ENCODE measurements around the gene MIGA1. TPM values are rescaled to one million over a fixed set of nuclear protein-coding genes. Genes with fewer than 3 reads are reported as not detected.

Gene MIGA1
- total and polyA plus RNA-seq, 5 experiments from 2014 or later: 7.1 to 22.2 (median 11.8) TPM

- Mint-ChIP-seq H3K4me1 (peaks cover 4 to 15% (median 8%) of the 10 kb centered on the region in 4 donors), H3K9me3 (peaks cover 4 to 27% (median 23%) of the 10 kb centered on the region in 9 donors), H3K27me3 (no peaks in the 10 kb centered on the region), H3K27ac (no peak overlapping the region), H3K36me3 (peaks cover 35 to 89% (median 46%) of the 10 kb centered on the region in 3 donors), H3K4me3 (no peak overlapping the region)
- ATAC-seq: no peak
- DNase-seq: no peak
- POLR2A ChIA-PET: no interaction called here
These were observed 79.8 kb downstream of the MIGA1 start for GRCh38 chr1:77859248-77859647.

GRCh38 chr1:77866296-77866695 lies 86.8 kb downstream of the MIGA1 start:
- Mint-ChIP-seq H3K4me1 (peaks cover 0 to 3% (median under 1%) of the 10 kb centered on the region in 4 donors), H3K27ac (peak overlapping the region in 1 of 10 donors; percentile 31), H3K4me3 (no peak overlapping the region), H3K36me3 (peaks cover 13 to 75% (median 32%) of the 10 kb centered on the region in 3 donors), H3K9me3 (no peaks in the 10 kb centered on the region), H3K27me3 (no peaks in the 10 kb centered on the region)
- no peak for DNase-seq
- POLR2A ChIA-PET: no interaction called here
- ATAC-seq: no peak

- no peaks in the 10 kb centered on the region for H3K9me3 Mint-ChIP-seq
- no peaks in the 10 kb centered on the region for H3K27me3 Mint-ChIP-seq
- POLR2A ChIA-PET: no interaction called here
- ATAC-seq: no peak
- DNase-seq: no peak
- no peak overlapping the region for H3K4me3 Mint-ChIP-seq
- H3K4me1 Mint-ChIP-seq: no peaks in the 10 kb centered on the region
- no peak overlapping the region for H3K27ac Mint-ChIP-seq
- H3K36me3 Mint-ChIP-seq: peaks cover 6 to 56% (median 34%) of the 10 kb centered on the region in 3 donors
These were observed 93.2 kb downstream of the MIGA1 start for GRCh38 chr1:77872645-77873044.

GRCh38 chr1:77873461-77873860 lies 94.0 kb downstream of the MIGA1 start:
- Mint-ChIP-seq H3K27ac (no peak overlapping the region), H3K27me3 (no peaks in the 10 kb centered on the region), H3K4me3 (no peak overlapping the region), H3K4me1 (no peaks in the 10 kb centered on the region), H3K36me3 (peaks cover 4 to 54% (median 28%) of the 10 kb centered on the region in 3 donors), H3K9me3 (no peaks in the 10 kb centered on the region)
- no peak for DNase-seq
- POLR2A ChIA-PET: no interaction called here
- ATAC-seq: no peak

GRCh38 chr1:77874804-77875445 lies 95.5 kb downstream of the MIGA1 start:
- POLR2A ChIA-PET: no interaction called here
- H3K4me1 Mint-ChIP-seq: no peaks in the 10 kb centered on the region
- no peaks in the 10 kb centered on the region for H3K9me3 Mint-ChIP-seq
- peaks cover 0 to 50% (median 26%) of the 10 kb centered on the region in 3 donors for H3K36me3 Mint-ChIP-seq
- ATAC-seq: no peak
- H3K27ac Mint-ChIP-seq: no peak overlapping the region
- no peaks in the 10 kb centered on the region for H3K27me3 Mint-ChIP-seq
- no peak for DNase-seq
- no peak overlapping the region for H3K4me3 Mint-ChIP-seq

GRCh38 chr1:77876884-77877283 lies 97.4 kb downstream of the MIGA1 start:
- H3K4me1 Mint-ChIP-seq: peaks cover 4 to 11% (median 10%) of the 10 kb centered on the region in 4 donors
- H3K9me3 Mint-ChIP-seq: no peaks in the 10 kb centered on the region
- POLR2A ChIA-PET: no interaction called here
- no peak for DNase-seq
- H3K27ac Mint-ChIP-seq: no peak overlapping the region
- no peaks in the 10 kb centered on the region for H3K27me3 Mint-ChIP-seq
- ATAC-seq: no peak
- H3K36me3 Mint-ChIP-seq: peaks cover 0 to 49% (median 24%) of the 10 kb centered on the region in 3 donors
- no peak overlapping the region for H3K4me3 Mint-ChIP-seq

GRCh38 chr1:77881061-77881460 lies 101.6 kb downstream of the MIGA1 start:
- Mint-ChIP-seq H3K9me3 (no peaks in the 10 kb centered on the region), H3K4me3 (peak overlapping the region in 6 of 10 donors; percentile 0 to 37 (median 6))

GRCh38 chr1:77882411-77882810 lies 103.0 kb downstream of the MIGA1 start:
- no peak overlapping the region for H3K4me3 Mint-ChIP-seq
- POLR2A ChIA-PET: interaction anchor here (0.7 kb wide), 1 partner anchor 21 kb away, joined by 6 read pairs; no protein-coding TSS in a partner anchor
- DNase-seq: no peak
- ATAC-seq: peak in 1 of 2 donors; percentile 46
- peaks cover 6 to 16% (median 11%) of the 10 kb centered on the region in 3 donors for H3K36me3 Mint-ChIP-seq
- H3K27me3 Mint-ChIP-seq: peaks cover 4 to 12% (median 10%) of the 10 kb centered on the region in 5 donors
- H3K9me3 Mint-ChIP-seq: peaks cover 0 to 4% (median 0%) of the 10 kb centered on the region in 9 donors
- H3K27ac Mint-ChIP-seq: peak overlapping the region in 1 of 10 donors; percentile 31
- H3K4me1 Mint-ChIP-seq: peaks cover 8 to 12% (median 11%) of the 10 kb centered on the region in 4 donors

More at GRCh38 chr1:77881061-77881460, 101.6 kb downstream of the MIGA1 start:
- H3K27ac Mint-ChIP-seq: peak overlapping the region in 7 of 10 donors; percentile 1 to 80 (median 23)
- peaks cover 8 to 11% (median 10%) of the 10 kb centered on the region in 4 donors for H3K4me1 Mint-ChIP-seq
- POLR2A ChIA-PET: no interaction called here
- DNase-seq (peak in 2 of 10 donors; percentile 36 to 46), ATAC-seq (peak; percentile 41 to 72)
- H3K36me3 Mint-ChIP-seq: peaks cover 2 to 20% (median 6%) of the 10 kb centered on the region in 3 donors
- H3K27me3 Mint-ChIP-seq: peaks cover 0 to 6% (median 3%) of the 10 kb centered on the region in 5 donors

GRCh38 chr1:77888081-77888780 lies 108.8 kb downstream of the MIGA1 start, which contains the start of gene NEXN:
Gene NEXN (plus strand): TSS chr1:77888624. CDS start chr1:77916107, 27,483 bp downstream.
- ATAC-seq: peak in 1 of 2 donors; percentile 9

GRCh38 chr1:77888781-77889642 lies 109.6 kb downstream of the MIGA1 start:
- Mint-ChIP-seq H3K36me3 (peaks cover 6 to 15% (median 10%) of the 10 kb centered on the region in 3 donors), H3K9me3 (peaks cover 0 to 4% (median 0%) of the 10 kb centered on the region in 9 donors), H3K27me3 (peaks cover 10 to 24% (median 21%) of the 10 kb centered on the region in 5 donors), H3K4me1 (peaks cover 9 to 15% (median 10%) of the 10 kb centered on the region in 4 donors), H3K4me3 (peak overlapping the region; percentile 73 to 83 (median 78)), H3K27ac (peak overlapping the region in 1 of 10 donors; percentile 19)
- DNase-seq (peak in 5 of 10 donors; percentile 3 to 19 (median 13)), ATAC-seq (peak; percentile 67 to 86)
- POLR2A ChIA-PET: no interaction called here

More at GRCh38 chr1:77888081-77888780, 108.8 kb downstream of the MIGA1 start, which contains the start of gene NEXN:
- H3K4me3 Mint-ChIP-seq: peak within 1 kb of the TSS; percentile 73 to 83 (median 78)
- H3K36me3 Mint-ChIP-seq: peaks cover 6 to 15% (median 10%) of the 10 kb centered on the region in 3 donors
- DNase-seq: no peak
- peaks cover 0 to 4% (median 0%) of the 10 kb centered on the region in 9 donors for H3K9me3 Mint-ChIP-seq
- H3K27ac Mint-ChIP-seq: peak within 1 kb of the TSS in 2 of 10 donors; percentile 19 to 30
- H3K4me1 Mint-ChIP-seq: peaks cover 9 to 15% (median 10%) of the 10 kb centered on the region in 4 donors
- POLR2A ChIA-PET: no interaction called here
- H3K27me3 Mint-ChIP-seq: peaks cover 10 to 24% (median 21%) of the 10 kb centered on the region in 5 donors

GRCh38 chr1:77889671-77890070 lies 110.2 kb downstream of the MIGA1 start:
- peaks cover 6 to 15% (median 10%) of the 10 kb centered on the region in 3 donors for H3K36me3 Mint-ChIP-seq
- no peak for ATAC-seq
- peaks cover 10 to 24% (median 21%) of the 10 kb centered on the region in 5 donors for H3K27me3 Mint-ChIP-seq
- H3K4me3 Mint-ChIP-seq: peak overlapping the region in 8 of 10 donors; percentile 70 to 83 (median 76)
- POLR2A ChIA-PET: no interaction called here
- no peak overlapping the region for H3K27ac Mint-ChIP-seq
- peaks cover 9 to 15% (median 10%) of the 10 kb centered on the region in 4 donors for H3K4me1 Mint-ChIP-seq
- H3K9me3 Mint-ChIP-seq: peaks cover 0 to 4% (median 0%) of the 10 kb centered on the region in 9 donors
- DNase-seq: no peak

- ATAC-seq: no peak
- H3K9me3 Mint-ChIP-seq: peaks cover 0 to 4% (median 0%) of the 10 kb centered on the region in 9 donors
- peaks cover 7 to 9% (median 8%) of the 10 kb centered on the region in 3 donors for H3K36me3 Mint-ChIP-seq
- DNase-seq: no peak
- no peak overlapping the region for H3K4me3 Mint-ChIP-seq
- peaks cover 9 to 21% (median 18%) of the 10 kb centered on the region in 5 donors for H3K27me3 Mint-ChIP-seq
- H3K4me1 Mint-ChIP-seq: peaks cover 6 to 15% (median 9%) of the 10 kb centered on the region in 4 donors
- H3K27ac Mint-ChIP-seq: no peak overlapping the region
- POLR2A ChIA-PET: no interaction called here
These were observed 111.8 kb downstream of the MIGA1 start for GRCh38 chr1:77891200-77891599.

All from naive thymus-derived CD8-positive, alpha-beta T cell (primary cell).